Choroid plexus epithelial cell (primary cell): ENCODE measurements around the gene SPAG5.

ENCODE experiments used
- DNase-seq: peaks from one replicate; pipeline ENCODE4 v3.0.0-alpha.2; 2010; ENCODE audit warnings: low read depth
- H3K4me3 ChIP-seq: 2 replicates; pipeline ENCODE4 v1.5.1; 2011; ENCODE audit warnings: low read depth, mild to moderate bottlenecking, control low read depth, low read length, moderate library complexity
- CTCF ChIP-seq: conservative IDR thresholded peaks from 2 replicates; pipeline ENCODE4 v1.5.1; 2011; ENCODE audit warnings: low read depth, mild to moderate bottlenecking, control low read depth, inconsistent platforms, low read length, moderate library complexity

SPAG5 gene

GRCh38 chr17:28549236-28550132, 49.3 kb downstream of the SPAG5 start:
- no peak overlapping the region for H3K4me3 ChIP-seq
- no peak for DNase-seq
- no peak for TF ChIP-seq CTCF

- no peak for TF ChIP-seq CTCF
- no peak overlapping the region for H3K4me3 ChIP-seq
- DNase-seq = no peak
These were observed 50.3 kb downstream of the SPAG5 start for GRCh38 chr17:28548417-28549130.

GRCh38 chr17:28547623-28548416, 51.0 kb downstream of the SPAG5 start:
- peak; percentile 77 for DNase-seq
- TF ChIP-seq CTCF = peak; percentile 89
- no peak overlapping the region for H3K4me3 ChIP-seq

GRCh38 chr17:28547096-28547622, 51.7 kb downstream of the SPAG5 start:
- H3K4me3 ChIP-seq = no peak overlapping the region
- no peak for DNase-seq
- TF ChIP-seq CTCF = no peak

DNA sequence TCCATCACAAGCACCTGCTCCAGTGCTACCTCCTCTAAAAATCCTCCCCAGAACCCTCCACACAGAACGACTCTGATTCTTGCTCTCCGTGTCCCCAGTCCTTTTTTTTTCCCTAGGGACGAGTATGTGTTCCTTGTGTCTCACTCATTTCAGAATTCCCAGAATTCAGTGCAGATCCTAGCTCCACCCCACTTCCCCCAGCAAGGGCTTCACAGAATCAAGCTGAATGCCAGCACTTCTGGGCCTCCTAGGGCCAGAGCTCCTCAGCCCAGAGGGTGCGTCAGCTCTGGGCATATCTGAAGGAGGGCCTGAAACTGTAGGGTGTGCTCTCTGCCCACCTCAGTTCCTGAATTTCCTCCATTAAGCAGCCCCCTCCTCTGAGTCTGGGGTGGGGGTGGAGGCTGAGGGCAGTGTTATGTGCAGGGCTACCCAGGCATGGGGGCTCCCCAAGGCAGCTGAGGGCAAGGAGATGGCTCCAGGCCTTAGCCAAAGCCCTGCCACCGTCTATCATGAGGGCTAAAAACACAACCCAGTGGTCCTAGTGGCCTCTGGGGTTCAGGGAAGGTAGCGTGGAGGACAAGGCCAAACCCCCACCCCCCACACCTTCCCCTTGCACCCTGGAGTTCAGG, 52.9 kb downstream of the SPAG5 start:
- no peak for TF ChIP-seq CTCF
- no peak overlapping the region for H3K4me3 ChIP-seq

GRCh38 chr17:28545141-28545503, 53.7 kb downstream of the SPAG5 start:
- no peak overlapping the region for H3K4me3 ChIP-seq
- TF ChIP-seq CTCF = no peak
- no peak for DNase-seq

More for the DNA sequence above, 52.9 kb downstream of the SPAG5 start:
- DNase-seq = no peak
